Memory B cell (primary cell): ENCODE data around the gene WTIP.

Experiments used
- ATAC-seq: fragments of 150-1000 bp; cut with Tn5 transposase; 2 replicates; pipeline ENCODE4 v1.10.0; 2021; ENCODE audit warnings: low read depth, mild to moderate bottlenecking, moderate library complexity
- DNase-seq, 2 donors: peaks; one replicate each; pipeline ENCODE4 v3.0.0; 2022; ENCODE audit warnings: low spot score in 2 of 2
- H3K27ac Mint-ChIP-seq: one replicate; pipeline ENCODE4 v1.8.0; 2022; ENCODE audit warnings: mild to moderate bottlenecking, moderate library complexity, mixed read lengths
- H3K27me3 Mint-ChIP-seq: one replicate; pipeline ENCODE4 v1.8.0; 2022; ENCODE audit warnings: mixed read lengths
- H3K36me3 Mint-ChIP-seq: one replicate; pipeline ENCODE4 v1.8.0; 2022; ENCODE audit warnings: mild to moderate bottlenecking, mixed read lengths
- H3K4me1 Mint-ChIP-seq: one replicate; pipeline ENCODE4 v1.8.0; 2022; ENCODE audit warnings: mixed read lengths
- H3K4me3 Mint-ChIP-seq: one replicate; pipeline ENCODE4 v1.8.0; 2022; ENCODE audit warnings: mild to moderate bottlenecking, moderate library complexity, mixed read lengths
- H3K9me3 Mint-ChIP-seq: one replicate; pipeline ENCODE4 v1.8.0; 2022; ENCODE audit warnings: mixed read lengths

Gene WTIP

GRCh38 chr19:34489175-34489574 lies 7.6 kb downstream of the WTIP start:
- Mint-ChIP-seq H3K27me3 (peaks cover 17% of the 10 kb centered on the region), H3K4me3 (no peak overlapping the region), H3K4me1 (no peaks in the 10 kb centered on the region), H3K27ac (no peak overlapping the region), H3K9me3 (no peaks in the 10 kb centered on the region), H3K36me3 (peaks cover 2% of the 10 kb centered on the region)
- ATAC-seq: no peak
- DNase-seq: no peak

GRCh38 chr19:34490141-34490766 lies 8.7 kb downstream of the WTIP start:
- Mint-ChIP-seq H3K4me3 (no peak overlapping the region), H3K27ac (no peak overlapping the region), H3K4me1 (no peaks in the 10 kb centered on the region), H3K36me3 (peaks cover 2% of the 10 kb centered on the region), H3K27me3 (peaks cover 13% of the 10 kb centered on the region), H3K9me3 (no peaks in the 10 kb centered on the region)
- ATAC-seq (no peak), DNase-seq (no peak)

GRCh38 chr19:34493038-34493648 lies 11.6 kb downstream of the WTIP start:
- DNase-seq (no peak), ATAC-seq (no peak)
- no peaks in the 10 kb centered on the region for H3K4me1 Mint-ChIP-seq
- no peak overlapping the region for H3K27ac Mint-ChIP-seq
- no peaks in the 10 kb centered on the region for H3K9me3 Mint-ChIP-seq
- H3K4me3 Mint-ChIP-seq: no peak overlapping the region
- H3K36me3 Mint-ChIP-seq: no peaks in the 10 kb centered on the region
- no peaks in the 10 kb centered on the region for H3K27me3 Mint-ChIP-seq

DNA sequence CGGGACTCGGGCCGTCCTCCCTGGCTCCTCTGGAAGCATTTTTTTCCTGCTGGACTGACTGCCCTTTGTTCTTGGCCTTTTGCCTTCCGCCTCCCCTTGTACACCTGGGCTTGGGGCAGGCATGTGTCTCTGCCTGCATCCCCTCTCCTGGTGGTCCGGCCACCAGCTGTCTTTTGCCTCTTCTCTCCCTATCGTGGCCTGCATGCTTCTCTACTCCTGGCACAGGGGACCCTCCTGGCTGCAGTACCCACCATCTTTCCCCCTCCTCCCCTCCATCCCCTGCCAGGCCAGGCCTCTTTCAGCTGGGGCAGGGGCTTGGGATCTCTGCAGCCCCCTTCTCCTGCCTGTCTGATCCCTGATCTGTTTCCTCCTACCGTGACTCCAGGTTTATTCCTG lies 12.1 kb downstream of the WTIP start:
- DNase-seq: no peak
- H3K27me3 Mint-ChIP-seq: no peaks in the 10 kb centered on the region
- ATAC-seq: no peak
- H3K4me3 Mint-ChIP-seq: no peak overlapping the region
- no peaks in the 10 kb centered on the region for H3K4me1 Mint-ChIP-seq
- no peaks in the 10 kb centered on the region for H3K9me3 Mint-ChIP-seq
- H3K36me3 Mint-ChIP-seq: no peaks in the 10 kb centered on the region
- H3K27ac Mint-ChIP-seq: no peak overlapping the region

- H3K27me3 Mint-ChIP-seq: no peaks in the 10 kb centered on the region
- DNase-seq (no peak), ATAC-seq (no peak)
- H3K9me3 Mint-ChIP-seq: no peaks in the 10 kb centered on the region
- H3K4me1 Mint-ChIP-seq: no peaks in the 10 kb centered on the region
- no peak overlapping the region for H3K27ac Mint-ChIP-seq
- H3K36me3 Mint-ChIP-seq: no peaks in the 10 kb centered on the region
- no peak overlapping the region for H3K4me3 Mint-ChIP-seq
Observed at GRCh38 chr19:34494601-34495000, 13.0 kb downstream of the WTIP start.

DNA sequence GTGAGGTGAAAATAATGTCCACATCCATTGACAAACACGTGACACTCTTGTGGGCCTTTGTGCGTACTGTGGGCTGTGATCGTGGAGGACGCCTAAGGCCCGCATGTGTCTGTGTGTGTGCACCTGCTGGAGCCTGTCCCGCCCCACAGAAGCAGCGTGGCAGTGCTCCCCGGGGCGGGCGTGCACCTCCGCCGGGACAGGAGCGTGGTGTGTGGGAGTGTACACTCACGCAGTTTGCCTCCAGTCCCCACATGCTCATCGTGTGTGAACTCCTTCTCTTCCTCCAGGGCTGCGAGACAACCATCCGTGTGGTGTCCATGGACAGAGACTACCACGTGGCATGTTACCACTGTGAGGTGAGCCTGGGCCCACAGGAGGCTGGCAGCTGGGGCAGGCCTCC lies 13.9 kb downstream of the WTIP start:
- no peaks in the 10 kb centered on the region for H3K9me3 Mint-ChIP-seq
- no peaks in the 10 kb centered on the region for H3K36me3 Mint-ChIP-seq
- no peak for ATAC-seq
- no peak for DNase-seq
- H3K27me3 Mint-ChIP-seq: no peaks in the 10 kb centered on the region
- H3K4me1 Mint-ChIP-seq: no peaks in the 10 kb centered on the region
- H3K4me3 Mint-ChIP-seq: no peak overlapping the region
- H3K27ac Mint-ChIP-seq: no peak overlapping the region

DNA sequence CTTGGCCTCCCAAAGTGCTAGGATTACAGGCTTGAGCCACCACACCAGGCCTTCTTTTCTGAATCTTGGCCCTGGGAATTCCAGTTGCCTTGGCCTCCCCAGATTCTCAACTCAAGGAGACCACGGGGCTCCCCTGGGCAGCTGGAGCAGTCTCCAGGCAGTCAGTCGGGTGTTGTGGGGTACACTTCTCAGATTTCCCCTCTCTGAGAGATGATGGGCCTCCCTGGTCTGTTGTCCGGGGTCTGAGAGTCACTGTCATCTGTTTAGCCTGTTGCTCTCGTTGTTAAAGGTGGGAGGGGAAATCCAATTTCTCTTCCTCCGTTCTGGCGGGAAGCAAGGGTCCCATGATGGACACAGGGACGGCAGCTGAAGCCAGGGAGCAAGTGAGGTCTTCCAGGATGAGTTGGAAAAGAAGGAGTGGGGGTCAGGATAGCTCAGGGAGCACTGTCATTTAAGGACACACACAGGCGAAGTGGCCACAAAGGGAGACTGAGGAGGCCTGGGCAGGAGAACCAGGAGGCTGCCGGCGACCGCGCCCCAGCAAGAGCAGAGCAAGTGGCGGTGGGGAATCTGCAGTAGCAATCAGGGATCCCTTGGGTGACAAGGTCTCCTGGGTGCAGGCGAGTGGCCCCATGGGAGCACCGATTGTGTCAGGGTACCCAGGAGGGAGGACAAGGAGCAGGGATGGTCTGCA lies 15.7 kb downstream of the WTIP start:
- Mint-ChIP-seq H3K4me3 (no peak overlapping the region), H3K36me3 (no peaks in the 10 kb centered on the region), H3K27ac (peak overlapping the region; percentile 25), H3K27me3 (peaks cover 2% of the 10 kb centered on the region), H3K4me1 (peaks cover 4% of the 10 kb centered on the region), H3K9me3 (no peaks in the 10 kb centered on the region)
- no peak for ATAC-seq
- no peak for DNase-seq

- no peak for ATAC-seq
- H3K4me1 Mint-ChIP-seq: peaks cover 4% of the 10 kb centered on the region
- no peak overlapping the region for H3K4me3 Mint-ChIP-seq
- peaks cover 8% of the 10 kb centered on the region for H3K27me3 Mint-ChIP-seq
- H3K36me3 Mint-ChIP-seq: no peaks in the 10 kb centered on the region
- H3K27ac Mint-ChIP-seq: peak overlapping the region; percentile 87
- no peaks in the 10 kb centered on the region for H3K9me3 Mint-ChIP-seq
- DNase-seq: no peak
Observed at GRCh38 chr19:34499155-34499834, 17.7 kb downstream of the WTIP start.

- Mint-ChIP-seq H3K4me3 (peak overlapping the region; percentile 52), H3K4me1 (peaks cover 4% of the 10 kb centered on the region), H3K27me3 (peaks cover 8% of the 10 kb centered on the region), H3K36me3 (no peaks in the 10 kb centered on the region), H3K27ac (peak overlapping the region; percentile 87), H3K9me3 (no peaks in the 10 kb centered on the region)
- peak; percentile 22 for ATAC-seq
- peak; percentile 26 to 31 for DNase-seq
Observed at GRCh38 chr19:34500656-34501120, 19.1 kb downstream of the WTIP start.

- Mint-ChIP-seq H3K27me3 (peaks cover 8% of the 10 kb centered on the region), H3K36me3 (no peaks in the 10 kb centered on the region), H3K4me3 (peak overlapping the region; percentile 61), H3K4me1 (peaks cover 4% of the 10 kb centered on the region), H3K9me3 (no peaks in the 10 kb centered on the region), H3K27ac (no peak overlapping the region)
- peak; percentile 49 for ATAC-seq
- DNase-seq: peak; percentile 85 to 95
Observed at GRCh38 chr19:34501339-34502320, 20.1 kb downstream of the WTIP start.

- Mint-ChIP-seq H3K27me3 (peaks cover 8% of the 10 kb centered on the region), H3K4me1 (peaks cover 4% of the 10 kb centered on the region), H3K36me3 (no peaks in the 10 kb centered on the region), H3K27ac (no peak overlapping the region), H3K9me3 (no peaks in the 10 kb centered on the region), H3K4me3 (no peak overlapping the region)
- DNase-seq (no peak), ATAC-seq (no peak)
Observed at GRCh38 chr19:34502582-34503411, 21.2 kb downstream of the WTIP start.

DNA sequence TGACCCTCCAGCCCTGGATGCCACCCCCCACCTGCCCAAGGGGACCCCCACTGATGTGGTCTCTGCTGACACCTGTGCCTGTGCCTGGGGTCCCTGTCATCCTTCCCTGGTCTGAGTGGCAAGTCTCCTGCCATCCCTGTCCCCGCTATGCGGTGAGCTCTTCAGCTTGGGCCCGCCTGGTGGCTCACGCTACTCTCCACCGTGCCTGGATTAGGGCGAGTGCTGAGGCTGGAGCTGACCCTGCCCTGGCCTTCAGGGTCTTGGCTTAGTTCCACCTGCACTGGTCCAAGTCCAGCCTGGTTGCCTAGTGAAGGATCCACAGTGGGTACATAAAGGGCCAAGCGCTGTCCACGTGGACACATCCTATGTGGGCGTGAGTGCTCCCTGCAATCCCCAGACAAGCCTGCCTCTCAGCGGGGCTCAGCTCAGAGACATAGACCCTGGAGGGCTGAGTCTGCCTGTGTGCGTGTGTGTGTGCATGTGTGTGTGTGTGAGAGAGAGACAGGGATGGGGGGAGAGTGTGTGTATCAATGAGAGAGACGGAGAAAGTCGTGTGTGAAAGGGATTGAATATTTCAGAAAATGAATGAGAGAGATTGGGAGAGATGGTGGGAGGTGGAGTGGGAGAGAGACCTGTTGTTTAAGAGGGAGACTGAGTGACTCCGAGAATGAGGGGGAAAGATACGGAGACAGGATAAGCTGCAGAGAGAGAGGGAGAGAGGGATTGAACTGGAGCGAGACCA lies 22.1 kb downstream of the WTIP start:
- ATAC-seq: no peak
- Mint-ChIP-seq H3K27ac (no peak overlapping the region), H3K27me3 (peaks cover 8% of the 10 kb centered on the region), H3K4me1 (peaks cover 4% of the 10 kb centered on the region), H3K36me3 (no peaks in the 10 kb centered on the region), H3K4me3 (no peak overlapping the region), H3K9me3 (no peaks in the 10 kb centered on the region)
- DNase-seq: no peak
